Measurements from ENCODE around the gene CFDP1. TPM values are rescaled to one million over a fixed set of nuclear protein-coding genes. Genes with fewer than 3 reads are reported as not detected.
"Not testable (repeated sequence)": the region's sequence is repeated elsewhere in the genome, so short reads cannot be mapped to it uniquely, and the experiment has no call there.

CFDP1 gene
- total and polyA plus RNA-seq, 4 donors, result 55.4 to 164 (median 132) TPM

DNA sequence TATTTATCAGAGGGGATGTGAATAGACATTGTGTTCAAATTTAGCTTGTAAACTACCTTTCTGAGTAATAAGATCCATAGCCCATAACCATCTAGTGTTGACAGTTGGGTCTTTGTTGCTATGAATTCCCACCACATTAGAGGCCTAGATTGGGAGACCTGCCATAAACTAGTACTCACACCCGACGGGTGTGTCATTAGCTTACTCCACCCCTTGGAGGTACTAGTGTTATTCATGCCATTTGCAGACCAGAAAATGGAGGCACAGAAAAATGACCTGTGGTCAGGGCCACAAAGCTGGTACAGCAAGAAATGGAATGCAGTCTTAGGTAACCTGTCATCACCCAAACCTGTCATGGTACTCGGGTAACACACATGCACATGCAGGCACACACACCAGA is 140.6 kb downstream of the CFDP1 start:
- Histone ChIP-seq H3K4me1 (ENCODE audit: control insufficient read depth, insufficient read depth, low read length) (peaks cover 18% of the 10 kb centered on the region), H3K27me3 (ENCODE audit: control insufficient read depth, insufficient read depth, low read length) (no peaks in the 10 kb centered on the region), H3K9me3 (ENCODE audit: control insufficient read depth, insufficient read depth, low read length) (no peaks in the 10 kb centered on the region), H3K36me3 (ENCODE audit: control insufficient read depth, insufficient read depth, low read length) (peaks cover 13% of the 10 kb centered on the region), H3K27ac (ENCODE audit: low read depth, low read length) (no peak overlapping the region), H3K4me3 (ENCODE audit: low read depth, low read length) (no peak overlapping the region)
- DNase-seq (ENCODE audit: low read depth in 4 of 6, low spot score in 6 of 6), result no peak
- 92% methylated on average over 3 of the region's 3 CpGs for WGBS (ENCODE audit: insufficient coverage)

DNA sequence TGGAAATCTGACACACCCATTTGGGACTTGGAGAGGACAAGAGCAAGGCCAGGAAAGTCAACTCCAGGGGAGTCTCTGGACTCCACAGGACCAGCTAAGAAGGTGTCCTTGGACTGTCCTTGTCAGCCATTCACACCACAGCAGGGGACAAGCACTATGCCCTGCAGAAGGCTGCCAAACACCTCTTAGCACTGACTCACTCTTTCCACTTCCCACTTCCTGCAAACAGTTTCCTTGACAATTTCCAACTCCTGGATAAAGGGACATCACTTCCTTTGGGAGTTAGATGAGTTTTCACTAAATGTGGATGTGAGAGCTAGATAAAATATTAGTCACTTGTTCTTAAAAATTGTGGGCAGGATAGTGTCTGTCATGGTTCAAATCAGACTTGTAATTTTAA is 144.1 kb downstream of the CFDP1 start:
- no peaks in the 10 kb centered on the region for H3K4me1 ChIP-seq (ENCODE audit: control insufficient read depth, insufficient read depth, low read length)
- H3K27me3 ChIP-seq (ENCODE audit: control insufficient read depth, insufficient read depth, low read length), result no peaks in the 10 kb centered on the region
- H3K9me3 ChIP-seq (ENCODE audit: control insufficient read depth, insufficient read depth, low read length), result no peaks in the 10 kb centered on the region
- H3K27ac ChIP-seq (ENCODE audit: low read depth, low read length), result no peak overlapping the region
- H3K4me3 ChIP-seq (ENCODE audit: low read depth, low read length), result no peak overlapping the region
- no peak for DNase-seq (ENCODE audit: low read depth in 4 of 6, low spot score in 6 of 6)
- H3K36me3 ChIP-seq (ENCODE audit: control insufficient read depth, insufficient read depth, low read length), result peaks cover 16% of the 10 kb centered on the region

DNA sequence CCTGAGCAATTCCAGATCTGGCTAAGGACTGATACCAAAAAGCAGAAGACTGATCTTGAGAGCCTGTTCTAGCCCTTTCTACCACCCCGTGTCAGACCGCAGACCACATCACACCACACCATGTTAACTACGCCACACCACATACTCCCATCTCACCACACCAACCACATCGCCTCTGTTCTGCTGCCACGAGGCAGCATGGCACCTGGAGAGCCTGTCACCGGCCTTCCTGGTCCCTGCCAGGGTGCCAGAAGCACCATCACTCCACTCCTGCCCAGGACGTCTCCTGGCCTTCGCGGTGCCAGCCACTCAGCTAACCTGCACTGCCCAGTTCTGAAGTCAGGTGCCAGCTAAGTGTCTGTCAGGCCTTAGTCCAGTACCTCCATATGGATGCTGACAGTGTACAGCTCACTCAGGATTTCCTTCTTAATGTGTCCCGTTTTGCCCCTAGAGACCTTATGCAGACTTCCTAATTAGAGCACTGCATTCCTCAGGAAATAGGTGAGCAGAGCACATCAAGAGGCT is 144.6 kb downstream of the CFDP1 start:
- no peak for DNase-seq (ENCODE audit: low read depth in 4 of 6, low spot score in 6 of 6)
- peaks cover 16% of the 10 kb centered on the region for H3K36me3 ChIP-seq (ENCODE audit: control insufficient read depth, insufficient read depth, low read length)
- H3K9me3 ChIP-seq (ENCODE audit: control insufficient read depth, insufficient read depth, low read length), result no peaks in the 10 kb centered on the region
- no peaks in the 10 kb centered on the region for H3K4me1 ChIP-seq (ENCODE audit: control insufficient read depth, insufficient read depth, low read length)
- H3K27me3 ChIP-seq (ENCODE audit: control insufficient read depth, insufficient read depth, low read length), result no peaks in the 10 kb centered on the region
- H3K4me3 ChIP-seq (ENCODE audit: low read depth, low read length), result no peak overlapping the region
- no peak overlapping the region for H3K27ac ChIP-seq (ENCODE audit: low read depth, low read length)
- WGBS (ENCODE audit: insufficient coverage), result 95% methylated on average over 9 of the region's 10 CpGs

DNA sequence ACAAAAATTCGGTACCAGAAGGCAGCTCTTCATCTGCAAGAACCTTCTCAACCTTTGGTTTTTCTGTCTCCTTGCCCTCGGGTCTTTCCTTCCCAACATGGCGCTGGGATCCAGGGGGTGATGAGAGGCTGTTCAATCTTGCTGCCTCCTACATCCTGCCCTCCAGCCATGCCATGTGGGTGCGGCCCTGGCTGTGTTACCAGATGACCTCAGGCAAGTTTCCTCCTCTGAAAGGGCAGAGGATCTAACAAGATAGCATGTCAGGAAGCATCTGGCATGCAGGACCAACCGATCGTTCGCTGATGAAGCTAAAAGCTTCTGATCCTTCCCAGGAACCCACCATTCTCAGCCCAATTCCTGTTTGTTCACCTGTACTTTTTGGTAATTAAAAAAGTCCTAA is 145.1 kb downstream of the CFDP1 start:
- no peak overlapping the region for H3K27ac ChIP-seq (ENCODE audit: low read depth, low read length)
- DNase-seq (ENCODE audit: low read depth in 4 of 6, low spot score in 6 of 6), result no peak
- H3K4me3 ChIP-seq (ENCODE audit: low read depth, low read length), result no peak overlapping the region
- H3K36me3 ChIP-seq (ENCODE audit: control insufficient read depth, insufficient read depth, low read length), result peaks cover 16% of the 10 kb centered on the region
- H3K27me3 ChIP-seq (ENCODE audit: control insufficient read depth, insufficient read depth, low read length), result no peaks in the 10 kb centered on the region
- 97% methylated on average over 7 of the region's 7 CpGs for WGBS (ENCODE audit: insufficient coverage)
- peaks cover 2% of the 10 kb centered on the region for H3K4me1 ChIP-seq (ENCODE audit: control insufficient read depth, insufficient read depth, low read length)
- no peaks in the 10 kb centered on the region for H3K9me3 ChIP-seq (ENCODE audit: control insufficient read depth, insufficient read depth, low read length)

DNA sequence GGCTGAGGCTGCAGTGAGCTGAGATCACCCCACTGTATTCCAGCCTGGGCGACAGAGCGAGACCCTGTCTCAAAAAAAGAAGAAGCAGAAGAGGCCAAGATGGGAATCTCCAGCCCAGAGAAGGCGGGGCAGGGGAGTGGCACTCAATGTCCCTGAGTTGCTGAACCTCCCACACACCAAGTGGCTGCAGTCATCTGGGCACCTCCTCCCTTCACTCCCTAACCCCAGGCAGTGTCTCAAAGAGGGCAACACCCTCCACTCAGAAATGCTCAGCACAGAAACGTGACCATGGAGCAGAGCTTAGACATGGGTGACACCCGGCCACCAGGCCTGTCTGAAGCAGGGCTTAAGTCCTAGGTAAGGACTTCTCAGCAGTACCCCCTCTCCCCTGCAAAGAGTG is 145.6 kb downstream of the CFDP1 start:
- WGBS (ENCODE audit: insufficient coverage), result 92% methylated on average over 5 of the region's 5 CpGs
- Histone ChIP-seq H3K4me3 (ENCODE audit: low read depth, low read length) (no peak overlapping the region), H3K9me3 (ENCODE audit: control insufficient read depth, insufficient read depth, low read length) (no peaks in the 10 kb centered on the region), H3K36me3 (ENCODE audit: control insufficient read depth, insufficient read depth, low read length) (peaks cover 16% of the 10 kb centered on the region), H3K27ac (ENCODE audit: low read depth, low read length) (no peak overlapping the region), H3K27me3 (ENCODE audit: control insufficient read depth, insufficient read depth, low read length) (no peaks in the 10 kb centered on the region), H3K4me1 (ENCODE audit: control insufficient read depth, insufficient read depth, low read length) (peaks cover 7% of the 10 kb centered on the region)
- DNase-seq (ENCODE audit: low read depth in 4 of 6, low spot score in 6 of 6), result no peak

DNA sequence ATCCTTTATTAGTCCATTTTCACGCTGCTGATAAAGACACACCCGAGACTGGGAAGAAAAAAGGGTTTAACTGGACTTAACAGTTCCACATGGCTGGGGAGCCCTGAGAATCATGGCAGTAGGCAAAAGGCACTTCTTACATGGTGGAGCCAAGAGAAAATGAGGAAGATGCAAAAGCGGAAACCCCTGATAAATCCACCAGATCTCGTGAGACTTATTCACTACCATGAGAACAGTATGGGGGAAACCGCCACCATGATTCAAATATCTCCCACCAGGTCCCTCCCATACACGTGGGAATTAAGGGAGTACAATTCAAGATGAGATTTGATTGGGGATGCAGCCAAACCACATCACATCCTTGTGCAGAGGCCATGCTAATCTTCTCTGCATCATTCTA is 146.9 kb downstream of the CFDP1 start:
- Histone ChIP-seq H3K4me3 (ENCODE audit: low read depth, low read length) (no peak overlapping the region), H3K27me3 (ENCODE audit: control insufficient read depth, insufficient read depth, low read length) (no peaks in the 10 kb centered on the region), H3K9me3 (ENCODE audit: control insufficient read depth, insufficient read depth, low read length) (no peaks in the 10 kb centered on the region), H3K27ac (ENCODE audit: low read depth, low read length) (no peak overlapping the region), H3K36me3 (ENCODE audit: control insufficient read depth, insufficient read depth, low read length) (peaks cover 16% of the 10 kb centered on the region), H3K4me1 (ENCODE audit: control insufficient read depth, insufficient read depth, low read length) (peaks cover 18% of the 10 kb centered on the region)
- DNase-seq (ENCODE audit: low read depth in 4 of 6, low spot score in 6 of 6), result no peak
- no CpG with 5 or more reads among the region's 6 CpGs for WGBS (ENCODE audit: insufficient coverage)

DNA sequence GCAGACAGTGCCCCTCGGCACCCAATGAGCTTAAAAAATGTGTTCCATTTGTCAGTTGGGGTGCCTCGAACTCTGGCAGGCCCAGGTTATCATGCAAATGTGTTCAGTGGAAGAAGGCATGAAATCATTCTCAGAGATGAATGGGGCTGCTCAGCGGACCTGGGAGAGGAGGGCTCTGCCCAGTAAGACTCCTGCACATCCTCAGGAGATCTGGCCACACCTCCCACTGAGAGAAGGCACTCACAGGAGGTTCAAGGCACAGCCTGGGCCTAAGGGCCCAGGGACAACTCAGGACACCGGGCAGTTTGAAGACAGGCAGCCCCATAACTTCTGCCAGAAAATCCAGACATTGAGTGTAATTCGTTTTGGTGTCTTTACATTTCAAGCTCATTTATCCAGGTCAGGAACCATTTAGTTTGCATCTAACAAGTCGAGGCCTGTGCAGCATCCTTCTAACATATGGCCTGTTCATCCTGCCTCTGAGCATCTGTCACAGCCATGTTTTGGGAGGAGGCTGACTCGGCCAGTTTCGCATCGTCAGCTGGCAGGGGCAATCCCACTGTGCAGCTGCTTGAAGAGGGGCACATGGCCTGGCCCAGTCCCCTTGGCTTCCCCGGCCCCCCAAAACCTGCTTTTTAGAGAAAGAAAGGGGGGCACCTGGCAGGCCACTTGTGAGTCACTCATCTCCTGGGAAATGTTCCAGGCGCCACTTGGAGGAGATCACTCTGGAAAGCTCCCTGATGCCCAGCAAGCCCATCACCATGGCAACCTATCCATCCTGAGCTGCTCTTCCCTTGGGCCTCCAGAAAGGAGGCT is 150.6 kb downstream of the CFDP1 start:
- Histone ChIP-seq H3K36me3 (ENCODE audit: control insufficient read depth, insufficient read depth, low read length) (peaks cover 3% of the 10 kb centered on the region), H3K27ac (ENCODE audit: low read depth, low read length) (no peak overlapping the region), H3K4me3 (ENCODE audit: low read depth, low read length) (no peak overlapping the region), H3K4me1 (ENCODE audit: control insufficient read depth, insufficient read depth, low read length) (peaks cover 21% of the 10 kb centered on the region), H3K27me3 (ENCODE audit: control insufficient read depth, insufficient read depth, low read length) (no peaks in the 10 kb centered on the region), H3K9me3 (ENCODE audit: control insufficient read depth, insufficient read depth, low read length) (no peaks in the 10 kb centered on the region)
- DNase-seq (ENCODE audit: low read depth in 4 of 6, low spot score in 6 of 6), result peak in 2 of 6 donors; percentile 71 to 83
- 41% methylated on average over 11 of the region's 11 CpGs for WGBS (ENCODE audit: insufficient coverage)

DNA sequence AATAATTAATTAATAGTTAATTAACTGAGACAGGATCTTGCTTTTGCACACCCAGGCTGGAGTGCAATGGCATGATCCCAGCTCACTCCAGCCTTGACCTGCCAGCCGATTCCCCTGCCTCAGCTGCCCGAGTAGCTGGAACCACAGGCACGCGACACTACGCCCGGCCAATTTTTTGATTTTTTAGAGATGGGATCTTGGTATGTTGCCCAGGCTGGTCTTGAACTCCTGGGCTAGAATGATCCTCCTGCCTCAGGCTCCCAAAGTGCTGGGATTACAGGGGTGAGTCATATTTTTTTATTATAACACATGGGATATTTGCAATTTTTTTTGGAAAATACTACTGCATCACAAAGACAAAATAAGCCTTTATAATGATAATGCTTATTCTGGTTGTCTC is 151.5 kb downstream of the CFDP1 start:
- Histone ChIP-seq H3K27ac (ENCODE audit: low read depth, low read length) (no peak overlapping the region), H3K4me3 (ENCODE audit: low read depth, low read length) (no peak overlapping the region), H3K27me3 (ENCODE audit: control insufficient read depth, insufficient read depth, low read length) (no peaks in the 10 kb centered on the region), H3K36me3 (ENCODE audit: control insufficient read depth, insufficient read depth, low read length) (peaks cover 3% of the 10 kb centered on the region), H3K4me1 (ENCODE audit: control insufficient read depth, insufficient read depth, low read length) (peaks cover 21% of the 10 kb centered on the region), H3K9me3 (ENCODE audit: control insufficient read depth, insufficient read depth, low read length) (no peaks in the 10 kb centered on the region)
- 54% methylated on average over 5 of the region's 6 CpGs for WGBS (ENCODE audit: insufficient coverage)
- DNase-seq (ENCODE audit: low read depth in 4 of 6, low spot score in 6 of 6), result no peak

DNA sequence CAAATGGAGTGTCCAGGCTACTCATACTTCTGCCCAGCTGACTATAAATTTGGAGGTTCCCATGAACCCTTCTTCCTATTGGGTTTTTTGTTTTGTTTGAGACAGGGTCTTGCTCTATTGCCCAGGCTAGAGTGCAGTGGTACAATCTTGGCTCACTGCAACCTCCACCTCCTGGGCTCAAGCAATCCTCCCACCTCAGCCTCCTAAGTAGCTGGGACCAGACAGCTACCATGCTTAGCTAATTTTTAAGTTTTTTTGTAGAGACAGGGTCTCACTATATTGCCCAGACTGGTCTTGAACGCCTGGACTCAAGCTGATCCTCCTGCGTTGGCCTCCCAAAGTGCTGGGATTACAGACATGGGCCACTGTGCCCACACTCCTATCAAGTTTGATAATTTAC is 152.3 kb downstream of the CFDP1 start:
- H3K27me3 ChIP-seq (ENCODE audit: control insufficient read depth, insufficient read depth, low read length); H3K27ac ChIP-seq (ENCODE audit: low read depth, low read length); DNase-seq (ENCODE audit: low read depth in 4 of 6, low spot score in 6 of 6); H3K9me3 ChIP-seq (ENCODE audit: control insufficient read depth, insufficient read depth, low read length); H3K36me3 ChIP-seq (ENCODE audit: control insufficient read depth, insufficient read depth, low read length); H3K4me3 ChIP-seq (ENCODE audit: low read depth, low read length): not testable (repeated sequence)
- 80% methylated on average over 2 of the region's 2 CpGs for WGBS (ENCODE audit: insufficient coverage)
- peaks cover 21% of the 10 kb centered on the region for H3K4me1 ChIP-seq (ENCODE audit: control insufficient read depth, insufficient read depth, low read length)

DNA sequence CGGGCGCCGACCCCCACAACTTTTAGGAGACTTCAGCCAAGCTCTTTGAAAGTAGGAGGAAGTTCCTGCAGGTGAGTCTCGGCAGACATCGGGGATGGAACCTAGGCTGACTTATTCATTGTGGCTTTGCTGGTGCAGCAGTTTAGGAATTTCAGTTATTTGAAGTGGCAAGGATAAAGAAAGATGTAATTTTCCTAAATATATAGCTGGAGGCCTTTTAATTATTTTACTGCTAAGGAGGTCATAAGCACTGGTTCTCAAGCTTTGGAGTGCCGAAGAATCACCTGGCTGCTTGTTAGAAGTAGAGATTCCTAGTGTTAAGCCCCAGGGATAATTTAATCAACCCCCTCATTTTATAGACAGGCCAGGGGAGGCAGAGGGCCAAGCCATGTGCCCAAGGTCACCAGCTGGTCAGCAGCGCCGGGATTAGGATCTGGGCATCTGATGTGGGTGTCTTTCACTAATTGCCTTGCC is 152.9 kb downstream of the CFDP1 start:
- H3K27ac ChIP-seq (ENCODE audit: low read depth, low read length), result no peak overlapping the region
- H3K9me3 ChIP-seq (ENCODE audit: control insufficient read depth, insufficient read depth, low read length), result no peaks in the 10 kb centered on the region
- 78% methylated on average over 7 of the region's 8 CpGs for WGBS (ENCODE audit: insufficient coverage)
- peaks cover 21% of the 10 kb centered on the region for H3K4me1 ChIP-seq (ENCODE audit: control insufficient read depth, insufficient read depth, low read length)
- no peak for DNase-seq (ENCODE audit: low read depth in 4 of 6, low spot score in 6 of 6)
- no peak overlapping the region for H3K4me3 ChIP-seq (ENCODE audit: low read depth, low read length)
- peaks cover 3% of the 10 kb centered on the region for H3K36me3 ChIP-seq (ENCODE audit: control insufficient read depth, insufficient read depth, low read length)
- H3K27me3 ChIP-seq (ENCODE audit: control insufficient read depth, insufficient read depth, low read length), result no peaks in the 10 kb centered on the region
